Left ventricle myocardium inferior (tissue), 1 donor: ENCODE results near the gene KCNT1. TPM values are rescaled to one million over a fixed set of nuclear protein-coding genes. Genes with fewer than 3 reads are reported as not detected.

ENCODE experiments used
- DNase-seq: peaks from one replicate; pipeline ENCODE4 v3.0.0-alpha.2; 2020
- H3K27ac ChIP-seq: fragments of 200-600 bp; replicated peaks from 2 replicates; pipeline ENCODE4 v1.8.0; 2021
- H3K27me3 ChIP-seq: fragments of 200-600 bp; 2 replicates; pipeline ENCODE4 v1.8.0; 2021; ENCODE audit warnings: low read depth
- H3K36me3 ChIP-seq: fragments of 200-600 bp; 2 replicates; pipeline ENCODE4 v1.8.0; 2021
- H3K4me1 ChIP-seq: fragments of 200-600 bp; 2 replicates; pipeline ENCODE4 v1.8.0; 2021
- H3K4me3 ChIP-seq: fragments of 200-600 bp; 2 replicates; pipeline ENCODE4 v1.8.0; 2021; ENCODE audit warnings: mild to moderate bottlenecking, moderate library complexity
- H3K9me3 ChIP-seq: fragments of 200-600 bp; replicated peaks from 2 replicates; pipeline ENCODE4 v1.8.0; 2021
- intact Hi-C: fragments of 100-400 bp; cut with micrococcal nuclease; formaldehyde crosslinking; loops from one replicate; pipeline ENCODE4 v1.11.0; 2022
- total RNA-seq: library from RNA; stranded (reverse); fragmentation: NEBNext Ultra II Directional; extraction: Animal tissue kit (Norgen Biotek cat#: 25700); gene quantifications from one replicate; pipeline ENCODE4 v1.2.1, GENCODE V29; 2021
- TF ChIP-seq, protein P1 (sequence below): fragments of 200-600 bp; IDR thresholded peaks from 2 replicates; pipeline ENCODE4 v1.8.0; 2021; ENCODE audit warnings: antibody characterized with exemption, mild to moderate bottlenecking, borderline replicate concordance
- donor health status: DM: no; HTN: yes; CAD: no; lungs with severe emphysema.

Gene KCNT1
- total RNA-seq, 1 donor from 2014 or later, result 3.3 TPM

DNA sequence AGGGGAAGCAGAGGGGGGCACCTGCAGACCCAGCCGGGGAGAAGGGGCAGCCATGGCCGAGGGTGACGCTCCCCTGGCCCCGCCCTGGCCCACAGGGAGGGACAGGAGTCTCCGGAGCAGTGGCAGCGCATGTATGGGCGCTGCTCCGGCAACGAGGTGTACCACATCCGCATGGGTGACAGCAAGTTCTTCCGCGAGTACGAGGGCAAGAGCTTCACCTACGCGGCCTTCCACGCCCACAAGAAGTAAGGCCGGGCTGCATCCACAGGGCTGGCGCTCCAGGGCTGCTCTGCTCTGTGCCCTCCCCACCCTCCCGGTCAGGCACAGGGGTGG is 68.2 kb downstream of the KCNT1 start:
- Histone ChIP-seq H3K9me3 (peaks cover 16% of the 10 kb centered on the region), H3K27me3 (peaks cover 27% of the 10 kb centered on the region), H3K4me1 (no peaks in the 10 kb centered on the region), H3K27ac (no peak overlapping the region), H3K4me3 (no peak overlapping the region), H3K36me3 (no peaks in the 10 kb centered on the region)
- no peak for DNase-seq
- intact Hi-C loops, result no loop called here
- TF ChIP-seq, protein P1, sequence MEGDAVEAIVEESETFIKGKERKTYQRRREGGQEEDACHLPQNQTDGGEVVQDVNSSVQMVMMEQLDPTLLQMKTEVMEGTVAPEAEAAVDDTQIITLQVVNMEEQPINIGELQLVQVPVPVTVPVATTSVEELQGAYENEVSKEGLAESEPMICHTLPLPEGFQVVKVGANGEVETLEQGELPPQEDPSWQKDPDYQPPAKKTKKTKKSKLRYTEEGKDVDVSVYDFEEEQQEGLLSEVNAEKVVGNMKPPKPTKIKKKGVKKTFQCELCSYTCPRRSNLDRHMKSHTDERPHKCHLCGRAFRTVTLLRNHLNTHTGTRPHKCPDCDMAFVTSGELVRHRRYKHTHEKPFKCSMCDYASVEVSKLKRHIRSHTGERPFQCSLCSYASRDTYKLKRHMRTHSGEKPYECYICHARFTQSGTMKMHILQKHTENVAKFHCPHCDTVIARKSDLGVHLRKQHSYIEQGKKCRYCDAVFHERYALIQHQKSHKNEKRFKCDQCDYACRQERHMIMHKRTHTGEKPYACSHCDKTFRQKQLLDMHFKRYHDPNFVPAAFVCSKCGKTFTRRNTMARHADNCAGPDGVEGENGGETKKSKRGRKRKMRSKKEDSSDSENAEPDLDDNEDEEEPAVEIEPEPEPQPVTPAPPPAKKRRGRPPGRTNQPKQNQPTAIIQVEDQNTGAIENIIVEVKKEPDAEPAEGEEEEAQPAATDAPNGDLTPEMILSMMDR, result no peak

DNA sequence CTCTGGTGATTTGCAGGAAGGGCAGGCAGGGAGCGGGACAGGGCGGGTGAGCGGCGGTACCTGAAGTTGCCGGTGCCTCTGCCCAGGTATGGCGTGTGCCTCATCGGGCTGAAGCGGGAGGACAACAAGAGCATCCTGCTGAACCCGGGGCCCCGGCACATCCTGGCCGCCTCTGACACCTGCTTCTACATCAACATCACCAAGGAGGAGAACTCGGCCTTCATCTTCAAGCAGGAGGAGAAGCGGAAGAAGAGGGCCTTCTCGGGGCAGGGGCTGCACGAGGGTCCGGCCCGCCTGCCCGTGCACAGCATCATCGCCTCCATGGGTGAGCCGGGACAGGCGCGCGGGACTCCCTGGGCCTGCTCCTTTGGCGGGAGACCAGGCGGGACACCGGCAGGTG is 68.8 kb downstream of the KCNT1 start:
- TF ChIP-seq, protein P1, result no peak
- intact Hi-C loops, result no loop called here

DNA sequence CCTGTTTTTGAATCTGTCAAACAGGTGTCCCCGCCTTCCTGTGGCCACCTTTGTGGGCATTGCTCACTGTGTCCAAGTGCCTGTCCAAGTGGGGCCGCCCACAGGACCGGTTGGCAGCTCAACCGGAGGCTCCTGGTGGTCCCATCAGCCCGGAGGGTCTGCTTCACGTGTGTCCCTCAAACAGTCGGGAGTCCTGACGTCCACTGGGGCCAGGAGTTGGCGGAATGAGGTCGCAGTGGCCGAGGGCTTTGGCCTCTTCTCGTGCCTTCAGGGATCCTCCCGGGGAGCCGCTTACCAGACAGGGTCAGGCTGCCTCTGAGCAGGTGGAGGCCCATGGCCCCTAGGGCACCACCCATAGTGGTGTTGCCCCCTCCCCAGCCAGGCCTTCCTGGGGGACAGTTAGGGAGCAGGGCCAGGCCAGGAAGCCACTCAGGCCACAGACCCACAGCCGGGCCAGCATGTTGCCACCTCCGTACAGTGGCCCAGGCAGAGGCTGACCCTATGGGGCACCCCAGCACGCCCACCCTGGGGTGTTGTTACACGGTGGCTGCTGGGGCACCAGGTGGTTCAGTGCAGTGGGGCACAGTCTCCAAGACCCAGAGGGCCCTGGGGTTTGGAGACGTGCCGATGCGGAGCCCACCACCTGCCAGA is 69.5 kb downstream of the KCNT1 start:
- H3K4me3 ChIP-seq, result no peak overlapping the region
- no peaks in the 10 kb centered on the region for H3K36me3 ChIP-seq
- DNase-seq, result no peak
- H3K4me1 ChIP-seq, result no peaks in the 10 kb centered on the region
- intact Hi-C loops, result no loop called here
- H3K9me3 ChIP-seq, result peaks cover 3% of the 10 kb centered on the region
- H3K27me3 ChIP-seq, result peaks cover 27% of the 10 kb centered on the region
- TF ChIP-seq, protein P1, result no peak
- no peak overlapping the region for H3K27ac ChIP-seq

More for the DNA sequence above, 68.8 kb downstream of the KCNT1 start:
- Histone ChIP-seq H3K27me3 (peaks cover 27% of the 10 kb centered on the region), H3K4me3 (no peak overlapping the region), H3K4me1 (no peaks in the 10 kb centered on the region), H3K9me3 (peaks cover 10% of the 10 kb centered on the region), H3K36me3 (no peaks in the 10 kb centered on the region), H3K27ac (no peak overlapping the region)
- no peak for DNase-seq

DNA sequence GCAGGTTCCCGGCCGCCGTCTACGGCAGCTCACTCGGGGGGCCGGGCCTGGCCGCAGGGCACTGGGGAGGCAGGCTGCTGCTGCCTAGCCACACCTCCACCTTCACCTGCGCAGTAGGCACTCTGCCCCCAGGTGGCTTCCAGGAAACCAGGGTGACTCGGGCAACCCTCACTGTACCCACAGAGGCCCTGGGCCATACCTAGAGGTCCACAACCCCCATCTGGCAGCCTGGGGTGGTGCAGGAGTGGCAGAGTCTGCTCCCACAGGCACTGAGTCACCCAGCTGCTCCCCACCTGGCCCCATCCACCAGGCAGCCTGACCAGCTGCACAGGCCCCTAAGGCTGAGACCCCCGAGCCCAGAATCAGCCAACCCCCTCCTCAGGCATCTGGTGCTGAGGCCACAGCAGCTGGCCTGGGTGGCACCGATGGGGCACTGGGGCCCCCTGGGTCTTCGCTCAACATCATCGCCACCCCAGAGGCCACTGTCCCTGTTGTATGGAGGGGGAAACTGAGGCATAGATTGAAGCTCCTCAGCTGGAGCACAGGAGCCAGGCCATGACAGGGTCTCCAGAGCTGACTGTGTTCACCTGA is 70.2 kb downstream of the KCNT1 start:
- no peaks in the 10 kb centered on the region for H3K36me3 ChIP-seq
- TF ChIP-seq, protein P1, result no peak
- no peak overlapping the region for H3K4me3 ChIP-seq
- H3K9me3 ChIP-seq, result no peaks in the 10 kb centered on the region
- H3K27ac ChIP-seq, result no peak overlapping the region
- no peak for DNase-seq
- peaks cover 27% of the 10 kb centered on the region for H3K27me3 ChIP-seq
- intact Hi-C loops, result no loop called here
- H3K4me1 ChIP-seq, result no peaks in the 10 kb centered on the region

DNA sequence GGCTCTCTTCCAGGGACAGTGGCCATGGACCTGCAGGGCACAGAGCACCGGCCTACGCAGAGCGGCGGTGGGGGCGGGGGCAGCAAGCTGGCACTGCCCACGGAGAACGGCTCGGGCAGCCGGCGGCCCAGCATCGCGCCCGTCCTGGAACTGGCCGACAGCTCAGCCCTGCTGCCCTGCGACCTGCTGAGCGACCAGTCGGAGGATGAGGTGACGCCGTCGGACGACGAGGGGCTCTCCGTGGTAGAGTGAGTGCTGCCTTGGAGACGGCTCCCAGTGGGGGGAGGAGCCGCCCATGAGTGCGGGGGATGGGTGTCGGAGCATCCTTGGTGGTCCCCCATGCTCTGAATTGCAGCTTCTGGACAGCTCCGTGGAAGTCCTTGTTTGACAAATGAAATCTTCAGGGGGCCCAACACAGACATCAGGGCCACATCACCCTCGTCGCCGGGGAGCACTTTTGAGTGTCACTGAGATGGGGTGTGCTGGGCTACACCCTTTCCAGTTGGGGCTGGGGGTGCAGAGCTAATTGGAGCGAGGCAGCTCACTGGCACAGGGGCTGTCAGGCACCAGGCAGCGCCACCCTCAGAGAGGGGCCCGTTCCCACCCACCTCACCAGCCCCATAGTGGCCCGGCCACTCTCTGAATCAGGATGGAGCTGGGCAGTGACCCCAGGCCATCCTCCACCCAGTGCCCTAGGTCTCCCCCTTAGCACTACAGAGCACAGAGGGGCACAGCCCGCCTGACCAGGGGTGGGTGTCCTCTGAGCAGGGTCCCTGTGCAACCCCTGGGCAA is 70.9 kb downstream of the KCNT1 start:
- H3K27me3 ChIP-seq, result peaks cover 27% of the 10 kb centered on the region
- no peaks in the 10 kb centered on the region for H3K9me3 ChIP-seq
- intact Hi-C loops, result no loop called here
- H3K4me3 ChIP-seq, result no peak overlapping the region
- DNase-seq, result no peak
- no peak overlapping the region for H3K27ac ChIP-seq
- TF ChIP-seq, protein P1, result no peak
- H3K4me1 ChIP-seq, result no peaks in the 10 kb centered on the region
- H3K36me3 ChIP-seq, result no peaks in the 10 kb centered on the region
